ENCODE results near the gene CDKN2B-AS1. TPM values are rescaled to one million over a fixed set of nuclear protein-coding genes. Genes with fewer than 3 reads are reported as not detected.
"Not testable (repeated sequence)": the region's sequence is repeated elsewhere in the genome, so short reads cannot be mapped to it uniquely, and the experiment has no call there.

Gene CDKN2B-AS1
- 1.0 TPM for total RNA-seq

DNA sequence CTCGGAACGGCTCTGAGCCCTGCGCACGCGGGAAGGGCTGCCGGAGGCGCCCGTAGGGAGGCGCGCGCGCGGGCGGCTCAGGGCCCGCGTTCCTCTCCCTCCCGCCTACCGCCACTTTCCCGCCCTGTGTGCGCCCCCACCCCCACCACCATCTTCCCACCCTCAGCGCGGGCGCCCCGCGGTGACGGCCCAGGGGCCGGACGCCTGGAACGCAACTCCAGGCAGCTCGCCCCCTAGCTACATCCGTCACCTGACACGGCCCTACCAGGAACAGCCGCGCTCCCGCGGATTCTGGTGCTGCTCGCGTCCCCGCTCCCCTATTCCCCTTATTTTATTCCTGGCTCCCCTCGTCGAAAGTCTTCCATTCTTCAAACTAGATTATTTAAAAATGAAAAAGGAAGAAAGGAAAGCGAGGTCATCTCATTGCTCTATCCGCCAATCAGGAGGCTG lies at the start of gene CDKN2B-AS1:
Gene CDKN2B-AS1 (plus strand): TSS at position 236 of the 450 bp plus-strand sequence.
- peak; percentile 68 for ATAC-seq

DNA sequence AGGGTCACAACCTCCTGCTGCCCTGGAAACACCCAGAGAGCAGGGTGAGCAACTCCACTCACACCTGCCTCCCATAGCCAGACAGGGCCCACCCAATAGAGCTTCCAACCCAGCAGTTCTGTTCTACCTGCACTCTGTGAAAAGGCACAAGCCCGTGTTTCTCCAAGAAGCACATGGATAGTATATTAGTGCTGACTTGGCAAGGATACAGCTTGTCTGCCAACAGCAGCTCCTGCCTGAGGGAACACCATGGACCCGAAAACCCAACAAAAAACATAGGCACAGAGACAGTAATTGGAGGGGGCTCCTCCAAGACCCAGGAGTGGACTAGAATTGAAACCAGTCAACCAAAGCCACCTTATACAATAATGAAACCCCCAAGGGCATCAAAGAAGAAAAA lies 49.0 kb upstream of the CDKN2B-AS1 start:
- no peak for ATAC-seq

DNA sequence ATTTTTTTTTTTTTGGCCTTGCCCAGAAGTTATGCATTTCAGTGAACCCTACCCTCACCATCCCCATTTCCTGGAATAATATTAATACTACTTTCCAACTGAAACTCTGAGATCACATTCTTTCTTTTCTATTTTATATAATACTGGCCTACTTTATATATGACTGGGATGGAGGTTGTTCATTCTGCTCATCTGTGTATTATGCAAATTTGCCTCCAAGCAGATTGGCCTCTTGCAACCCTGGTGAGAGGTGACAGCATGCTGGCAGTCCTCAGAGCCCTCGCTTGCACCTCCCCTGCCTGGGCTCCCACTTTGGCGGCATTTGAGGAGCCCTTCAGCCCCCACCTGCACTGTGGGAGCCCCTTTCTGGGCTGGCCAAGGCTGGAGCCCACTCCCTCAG lies 35.8 kb upstream of the CDKN2B-AS1 start:
- no peak for ATAC-seq

DNA sequence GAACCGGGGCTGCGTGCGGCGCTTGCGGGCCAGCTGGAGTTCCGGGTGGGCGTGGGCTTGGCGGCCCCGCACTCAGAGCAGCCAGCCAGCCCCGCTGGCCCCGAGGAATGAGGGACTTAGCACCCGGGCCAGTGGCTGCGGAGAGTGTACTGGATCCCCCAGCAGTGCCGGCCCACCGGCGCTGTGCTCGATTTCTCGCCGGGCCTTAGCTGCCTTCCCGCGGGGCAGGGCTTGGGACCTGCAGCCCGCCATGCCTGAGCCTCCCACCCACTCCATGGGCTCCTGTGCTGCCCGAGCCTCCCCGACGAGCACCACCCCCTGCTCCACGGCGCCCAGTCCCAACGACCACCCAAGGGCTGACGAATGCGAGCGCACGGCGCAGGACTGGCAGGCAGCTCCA lies 35.3 kb upstream of the CDKN2B-AS1 start:
- not testable (repeated sequence) for ATAC-seq

DNA sequence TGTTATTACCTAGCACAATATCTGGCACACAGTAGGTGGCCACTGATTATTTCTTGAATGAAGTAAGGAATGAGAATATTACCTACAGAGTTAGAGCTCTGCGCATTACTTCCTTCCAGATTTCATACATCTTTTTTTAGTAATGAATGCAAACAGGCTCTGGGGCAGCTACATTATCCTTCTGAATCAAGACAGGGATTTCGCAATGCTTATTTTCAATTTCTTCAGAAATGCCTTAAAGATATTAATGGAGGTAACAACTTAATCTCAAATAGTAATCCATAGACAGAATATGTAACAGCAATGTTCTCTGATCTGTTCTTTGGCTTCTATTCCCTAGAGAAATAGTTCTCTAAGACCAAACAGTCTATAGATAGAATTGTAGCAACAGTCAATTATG lies 33.0 kb upstream of the CDKN2B-AS1 start:
- no peak for ATAC-seq

DNA sequence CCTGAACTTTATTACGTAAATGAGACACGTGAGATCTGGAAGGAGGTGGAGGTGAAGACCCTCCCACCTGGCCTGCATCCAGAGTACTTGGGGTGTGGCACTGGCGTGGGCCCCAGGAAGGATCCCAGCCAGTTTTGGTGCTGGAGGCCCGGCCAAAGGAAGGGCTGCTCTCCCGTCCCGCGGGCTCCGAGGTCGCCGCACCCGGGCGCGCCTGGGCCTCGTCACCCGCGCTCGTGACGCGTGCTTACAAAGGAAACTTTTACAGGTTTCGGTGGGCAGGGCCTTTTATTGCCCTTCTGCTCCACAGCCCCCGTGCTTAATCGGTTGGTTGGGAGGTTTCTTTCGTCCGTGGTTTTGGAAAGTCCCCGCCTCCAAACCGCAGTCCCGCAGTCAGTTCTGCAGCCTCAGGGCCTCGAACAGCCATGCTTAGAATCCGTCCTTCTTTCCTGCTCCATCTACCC lies 29.6 kb upstream of the CDKN2B-AS1 start:
- peak; percentile 93 for ATAC-seq

DNA sequence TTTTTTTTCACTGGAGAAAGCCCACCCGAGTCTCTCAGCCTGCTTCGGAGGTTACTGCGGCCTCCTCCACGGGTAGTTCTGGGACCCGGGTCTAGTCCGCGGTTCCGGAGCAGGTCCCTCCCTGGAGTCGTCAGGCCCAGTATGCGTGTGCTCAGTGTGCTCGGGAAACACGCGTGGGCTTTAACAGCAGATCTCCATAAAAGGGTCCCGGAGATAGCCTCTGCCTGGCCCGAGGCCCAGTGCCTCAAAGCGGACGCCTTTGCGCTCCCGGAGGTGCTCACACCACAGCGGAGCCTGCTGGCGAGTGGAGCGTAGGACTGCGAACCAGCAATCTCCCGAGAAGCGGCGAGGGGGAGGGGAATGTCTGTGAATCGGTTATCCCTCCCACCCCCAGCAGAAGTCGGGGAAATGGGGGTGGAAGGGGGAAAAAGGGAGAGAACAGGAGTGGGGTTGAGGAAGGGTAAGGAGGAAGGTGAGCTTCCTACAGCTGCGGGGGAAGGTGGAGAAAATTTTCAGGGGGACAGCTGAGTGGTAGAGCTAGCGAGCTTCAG lies 29.1 kb upstream of the CDKN2B-AS1 start:
- ATAC-seq = peak; percentile 87

DNA sequence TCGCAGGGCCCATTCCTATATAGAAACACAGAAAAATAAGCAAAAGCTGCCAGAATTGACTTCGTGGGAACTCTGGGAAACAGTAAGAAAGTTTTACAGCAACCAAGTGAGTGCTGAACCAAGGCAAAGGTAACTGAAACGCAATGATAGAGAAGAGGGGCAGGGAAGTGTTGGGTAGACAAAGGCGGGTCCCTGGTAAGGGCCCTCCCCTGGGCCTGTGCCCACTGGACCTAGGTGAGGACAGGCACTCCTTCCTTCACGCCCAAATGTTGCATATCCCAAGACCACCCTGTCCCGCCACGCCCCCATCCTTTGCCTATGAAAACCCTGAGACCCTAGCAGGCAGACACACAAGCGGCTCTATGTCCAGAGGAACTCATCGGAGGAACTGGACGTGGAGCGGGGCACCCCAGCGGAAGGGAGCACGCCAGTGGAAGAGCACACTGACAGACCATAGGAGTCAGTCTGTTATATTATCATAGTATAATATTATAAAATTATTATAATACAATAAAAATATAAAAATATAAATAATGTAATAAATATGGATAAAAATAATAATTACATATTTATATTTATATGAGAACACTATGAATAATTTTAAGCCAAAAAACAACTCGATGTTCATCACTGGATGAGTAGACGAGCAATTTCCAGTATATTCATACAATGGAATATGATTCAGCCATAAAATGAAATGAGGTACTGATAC lies 28.3 kb upstream of the CDKN2B-AS1 start:
- no peak for ATAC-seq

DNA sequence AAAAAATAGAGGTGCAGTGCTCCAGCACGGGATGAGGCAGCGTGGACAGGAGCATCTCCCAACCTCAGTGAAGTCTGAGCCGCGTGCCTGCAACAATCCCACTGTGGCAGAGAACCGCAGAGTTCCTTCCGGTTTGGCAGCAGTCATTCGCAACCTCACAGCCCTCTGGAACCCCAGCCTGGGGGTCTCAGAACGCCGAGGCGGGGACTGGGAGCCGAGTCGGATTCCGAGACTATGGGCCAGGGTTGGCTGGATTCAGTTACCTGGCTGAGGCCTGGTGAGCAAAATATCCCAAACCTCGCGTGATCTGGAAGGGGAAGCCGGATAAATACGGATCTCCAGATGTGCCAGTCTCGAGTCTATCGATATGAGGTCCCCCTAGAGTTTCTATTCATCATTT lies 27.4 kb upstream of the CDKN2B-AS1 start:
- no peak for ATAC-seq

DNA sequence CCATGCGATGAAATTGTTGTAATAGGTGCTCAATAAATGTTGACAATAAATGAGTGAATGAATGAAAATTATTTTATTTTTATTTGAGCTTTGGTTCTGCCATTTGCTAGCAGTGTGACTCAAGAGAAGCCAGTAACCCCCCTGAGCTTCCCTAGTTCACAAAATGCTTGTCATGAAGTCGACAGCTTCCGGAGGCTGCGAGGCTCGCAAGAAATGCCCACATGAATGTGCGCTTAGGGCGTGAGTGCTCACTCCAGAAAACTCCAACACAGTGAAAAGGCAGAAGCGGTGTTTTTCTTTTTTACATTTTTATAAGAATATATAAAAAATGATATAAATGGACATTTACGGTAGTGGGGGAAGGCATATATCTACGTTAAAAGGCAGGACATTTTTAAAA lies 26.9 kb upstream of the CDKN2B-AS1 start:
- no peak for ATAC-seq

DNA sequence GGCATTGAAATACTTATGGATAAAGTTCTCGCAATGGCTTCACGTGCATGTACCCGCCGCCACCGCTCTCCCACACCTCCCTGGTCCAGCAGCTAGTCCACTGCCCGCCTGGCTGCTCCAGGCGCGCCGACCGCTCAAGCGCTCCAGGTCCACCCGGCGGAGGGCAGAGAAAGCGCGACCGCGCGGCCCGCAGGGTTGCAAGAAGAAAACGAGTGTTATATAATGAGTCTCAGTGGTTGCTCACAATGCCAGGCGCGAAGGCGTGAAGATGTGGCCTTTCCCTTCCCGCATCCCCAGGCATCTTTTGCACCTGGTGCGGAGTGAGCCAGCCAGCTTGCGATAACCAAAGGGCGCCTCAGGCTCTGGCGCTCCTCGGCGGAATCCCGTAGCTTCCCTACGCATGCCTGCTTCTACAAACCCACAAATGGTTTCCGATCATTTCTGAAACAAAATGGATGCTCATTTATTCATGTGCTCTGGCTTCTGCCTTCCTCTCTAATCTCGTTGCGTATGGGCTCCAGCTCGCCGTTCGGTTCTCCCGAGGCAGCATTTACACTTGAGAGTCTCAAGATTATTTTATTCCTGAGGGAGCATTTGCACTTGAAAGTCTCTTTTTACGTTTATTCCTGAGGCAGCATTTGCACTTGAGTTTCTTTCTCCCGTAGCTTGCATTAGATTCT lies 26.1 kb upstream of the CDKN2B-AS1 start:
- no peak for ATAC-seq

DNA sequence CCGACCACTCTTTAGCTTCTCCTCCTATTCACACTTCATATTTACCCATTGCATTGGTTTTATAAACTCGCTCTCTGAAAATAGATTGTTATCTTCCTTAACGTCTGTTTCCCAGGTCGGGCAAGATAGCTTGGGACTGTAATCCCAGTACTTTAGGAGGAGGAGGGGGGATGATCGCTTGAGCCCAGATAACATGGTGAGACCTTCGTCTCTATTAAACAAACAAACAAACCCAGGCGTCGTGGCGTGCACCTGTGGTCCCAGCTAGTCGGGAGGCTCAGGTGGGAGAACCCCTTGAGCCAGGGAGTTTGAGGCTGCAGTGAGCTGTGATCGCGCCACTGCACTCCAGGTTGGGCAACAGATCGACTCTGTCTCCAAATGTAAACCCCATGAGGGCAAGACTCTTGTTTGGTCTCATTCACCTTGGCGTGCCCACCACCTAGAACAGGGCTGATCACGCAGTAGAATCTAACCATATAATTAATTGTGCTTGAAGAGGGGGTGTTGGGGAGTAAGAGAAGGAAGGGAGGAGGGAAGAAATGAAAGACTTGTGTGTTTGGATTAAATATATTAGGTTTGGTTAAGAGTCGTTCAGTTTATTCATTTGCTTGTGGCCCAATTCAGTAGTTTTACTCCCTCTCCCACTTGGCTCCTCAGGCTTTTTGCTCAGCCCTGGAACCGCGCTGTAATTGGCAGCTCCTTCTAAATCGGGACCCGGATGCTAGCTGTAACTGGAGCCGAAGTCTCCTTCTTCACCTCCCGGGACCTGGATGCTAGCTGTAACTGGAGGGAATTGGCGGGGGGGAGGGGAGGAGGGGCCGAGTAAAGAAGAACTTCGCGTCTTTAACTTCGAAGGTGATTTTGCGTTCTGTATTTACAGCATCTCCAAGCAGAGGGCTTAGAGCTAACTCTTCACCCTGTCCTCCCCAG lies 25.3 kb upstream of the CDKN2B-AS1 start:
- ATAC-seq = no peak

DNA sequence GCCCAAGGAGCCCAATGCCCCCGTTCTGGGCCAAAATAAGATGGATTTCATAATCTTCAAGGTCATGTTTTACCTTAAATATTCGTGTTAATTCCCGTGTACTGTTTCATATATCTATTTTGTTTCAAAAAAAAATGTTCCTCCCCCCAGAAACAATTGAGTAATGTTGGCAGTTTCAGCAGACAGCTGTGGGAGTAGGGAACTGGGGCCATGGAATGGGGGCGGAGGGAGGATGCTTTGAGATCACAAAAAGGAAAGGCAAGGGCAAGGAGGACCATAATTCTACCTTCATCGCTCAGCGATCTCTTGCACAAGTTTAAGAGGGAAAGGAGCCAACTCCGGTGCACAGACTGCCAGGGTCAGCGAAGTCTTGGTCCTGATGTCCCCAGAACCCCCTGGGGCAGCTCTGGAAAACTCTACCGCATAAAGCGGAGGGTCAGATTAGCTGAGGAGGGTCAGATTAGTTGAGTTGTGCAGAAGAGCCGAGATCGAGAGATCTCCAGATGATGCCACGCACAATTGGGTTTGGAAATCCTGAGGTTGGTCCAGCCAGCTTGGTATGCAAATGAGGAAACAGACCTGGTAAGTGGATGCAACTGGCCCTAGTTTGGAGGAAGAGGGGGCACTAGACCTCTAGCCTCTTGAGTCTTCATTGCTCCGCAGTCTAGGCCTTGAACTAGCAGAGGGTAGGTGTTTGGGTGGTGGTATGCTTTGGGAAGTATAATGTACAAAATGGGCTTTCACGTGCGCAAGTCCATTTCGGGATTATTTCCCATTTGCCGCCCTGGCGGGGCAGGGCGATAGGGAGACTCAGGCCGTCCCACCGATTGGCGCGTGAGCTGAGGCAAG lies 24.4 kb upstream of the CDKN2B-AS1 start:
- ATAC-seq = no peak

DNA sequence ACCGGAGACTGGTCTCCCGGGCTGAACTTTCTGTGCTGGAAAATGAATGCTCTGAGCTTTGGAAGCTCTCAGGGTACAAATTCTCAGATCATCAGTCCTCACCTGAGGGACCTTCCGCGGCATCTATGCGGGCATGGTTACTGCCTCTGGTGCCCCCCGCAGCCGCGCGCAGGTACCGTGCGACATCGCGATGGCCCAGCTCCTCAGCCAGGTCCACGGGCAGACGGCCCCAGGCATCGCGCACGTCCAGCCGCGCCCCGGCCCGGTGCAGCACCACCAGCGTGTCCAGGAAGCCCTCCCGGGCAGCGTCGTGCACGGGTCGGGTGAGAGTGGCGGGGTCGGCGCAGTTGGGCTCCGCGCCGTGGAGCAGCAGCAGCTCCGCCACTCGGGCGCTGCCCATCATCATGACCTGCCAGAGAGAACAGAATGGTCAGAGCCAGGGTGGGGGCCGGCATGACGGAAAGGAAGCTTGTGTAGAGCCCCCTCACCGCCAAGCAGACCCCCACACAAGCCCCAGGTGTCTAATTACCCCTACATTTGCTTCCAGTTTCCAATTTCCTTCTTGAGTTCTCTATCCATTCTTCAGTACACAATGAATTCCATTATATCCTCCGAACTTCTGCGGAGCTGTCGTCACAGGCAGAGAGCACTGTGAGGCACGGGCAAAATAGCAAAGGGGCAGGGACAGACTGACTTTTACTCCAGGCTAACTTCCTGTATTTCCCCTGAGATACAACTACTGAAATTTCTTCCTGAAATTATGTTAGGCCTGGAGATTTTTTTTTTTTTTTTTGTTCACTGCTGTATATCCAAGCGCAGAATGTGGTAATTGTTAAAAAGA lies 23.6 kb upstream of the CDKN2B-AS1 start:
- peak; percentile 24 for ATAC-seq

DNA sequence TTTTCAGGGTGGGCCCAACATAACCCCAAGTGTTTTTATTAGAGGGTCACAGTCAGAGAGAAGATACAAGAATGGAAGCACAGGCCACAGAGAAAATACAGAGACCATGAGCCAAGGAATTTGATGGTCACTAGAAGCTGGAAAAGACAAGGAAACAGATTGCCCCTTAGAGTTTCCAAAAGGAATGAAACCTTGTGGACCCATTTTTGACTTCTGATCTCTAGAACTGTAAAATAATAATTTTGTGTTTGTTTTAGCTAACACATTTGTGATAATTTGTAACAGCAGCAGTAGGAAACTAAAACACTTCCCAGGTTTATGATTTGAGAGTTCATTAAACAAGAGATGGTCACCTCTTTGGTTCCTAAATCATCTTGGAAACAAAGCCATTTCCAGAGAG lies 22.2 kb upstream of the CDKN2B-AS1 start:
- ATAC-seq = no peak

DNA sequence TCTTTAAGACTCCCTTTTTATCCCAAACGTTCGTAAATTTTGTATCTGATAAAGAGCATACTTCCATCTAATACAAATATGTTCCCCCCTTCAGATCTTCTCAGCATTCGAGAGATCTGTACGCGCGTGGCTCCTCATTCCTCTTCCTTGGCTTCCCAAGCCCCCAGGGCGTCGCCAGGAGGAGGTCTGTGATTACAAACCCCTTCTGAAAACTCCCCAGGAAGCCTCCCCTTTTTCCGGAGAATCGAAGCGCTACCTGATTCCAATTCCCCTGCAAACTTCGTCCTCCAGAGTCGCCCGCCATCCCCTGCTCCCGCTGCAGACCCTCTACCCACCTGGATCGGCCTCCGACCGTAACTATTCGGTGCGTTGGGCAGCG lies 20.3 kb upstream of the CDKN2B-AS1 start:
- ATAC-seq = no peak

DNA sequence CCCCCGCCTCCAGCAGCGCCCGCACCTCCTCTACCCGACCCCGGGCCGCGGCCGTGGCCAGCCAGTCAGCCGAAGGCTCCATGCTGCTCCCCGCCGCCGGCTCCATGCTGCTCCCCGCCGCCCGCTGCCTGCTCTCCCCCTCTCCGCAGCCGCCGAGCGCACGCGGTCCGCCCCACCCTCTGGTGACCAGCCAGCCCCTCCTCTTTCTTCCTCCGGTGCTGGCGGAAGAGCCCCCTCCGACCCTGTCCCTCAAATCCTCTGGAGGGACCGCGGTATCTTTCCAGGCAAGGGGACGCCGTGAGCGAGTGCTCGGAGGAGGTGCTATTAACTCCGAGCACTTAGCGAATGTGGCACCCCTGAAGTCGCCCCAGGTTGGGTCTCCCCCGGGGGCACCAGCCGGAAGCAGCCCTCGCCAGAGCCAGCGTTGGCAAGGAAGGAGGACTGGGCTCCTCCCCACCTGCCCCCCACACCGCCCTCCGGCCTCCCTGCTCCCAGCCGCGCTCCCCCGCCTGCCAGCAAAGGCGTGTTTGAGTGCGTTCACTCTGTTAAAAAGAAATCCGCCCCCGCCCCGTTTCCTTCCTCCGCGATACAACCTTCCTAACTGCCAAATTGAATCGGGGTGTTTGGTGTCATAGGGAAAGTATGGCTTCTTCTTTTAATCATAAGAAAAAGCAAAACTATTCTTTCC lies 19.7 kb upstream of the CDKN2B-AS1 start:
- peak; percentile 66 for ATAC-seq

DNA sequence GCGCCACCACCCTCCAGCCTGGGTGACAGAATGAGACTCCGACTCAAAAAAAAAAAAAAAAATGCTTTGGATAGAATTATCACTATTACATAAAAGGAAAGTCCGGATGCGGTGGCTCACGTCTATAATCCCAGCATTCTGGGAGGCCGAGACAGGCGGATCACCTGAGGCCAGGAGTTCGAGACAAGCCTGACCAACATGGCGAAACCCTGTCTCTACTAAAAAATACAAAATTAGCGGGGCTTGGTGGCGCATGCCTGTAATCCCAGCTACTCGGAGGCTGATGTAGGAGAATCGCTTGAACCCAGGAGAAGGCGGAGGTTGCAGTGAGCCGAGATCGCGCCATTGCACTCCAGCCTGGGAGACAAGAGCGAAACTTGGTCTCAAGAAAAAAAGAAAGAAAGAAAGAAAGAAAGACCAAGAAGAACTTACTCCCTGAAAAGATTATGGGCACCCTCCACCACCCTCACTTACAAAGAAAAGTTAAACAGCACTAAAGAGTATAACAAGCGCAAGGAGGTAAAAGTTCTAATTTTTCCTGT lies 18.2 kb upstream of the CDKN2B-AS1 start:
- ATAC-seq = no peak

DNA sequence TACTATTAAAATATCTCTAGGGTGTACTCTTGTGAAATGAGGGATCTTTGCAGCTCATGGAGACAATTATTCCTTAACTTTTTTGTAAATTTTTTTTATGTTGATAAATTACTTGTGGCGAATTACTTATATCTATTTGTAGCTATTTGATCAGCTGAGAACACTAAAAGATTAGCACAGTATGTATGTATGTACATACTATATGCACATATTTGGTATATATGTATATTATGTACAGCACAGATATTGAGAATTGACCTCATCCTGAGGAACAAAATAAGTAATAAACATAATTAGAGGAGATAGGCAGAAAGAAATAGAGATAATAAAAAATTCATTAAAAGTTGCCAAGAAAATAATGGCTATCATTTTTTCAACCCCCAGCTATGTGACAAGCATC lies 12.2 kb upstream of the CDKN2B-AS1 start:
- ATAC-seq = no peak

Measured in esophagus mucosa (tissue), 1 donor.